Dermis blood vessel endothelial cell (primary cell): ENCODE measurements around the gene MIX23. TPM values are rescaled to one million over a fixed set of nuclear protein-coding genes. Genes with fewer than 3 reads are reported as not detected.
A peak's percentile ranks its signal among the peaks of the same experiment; 100 is the strongest.

Source experiments
- DNase-seq: peaks from one replicate; pipeline ENCODE4 v3.0.0; 2010
- total RNA-seq: library from RNA; depleted of rRNA; stranded (reverse); fragments of >200 nt; gene quantifications from 2 replicates; pipeline ENCODE4 v1.2.3, GENCODE V29; 2014

MIX23 gene
- total RNA-seq, 1 donor from 2014 or later, result 30.6 TPM

- peak; percentile 72 for DNase-seq
Observed at GRCh38 chr3:122392868-122393844, 10.1 kb upstream of the MIX23 start.

- DNase-seq, result no peak
Observed at GRCh38 chr3:122391681-122392446, 8.8 kb upstream of the MIX23 start.

GRCh38 chr3:122390665-122391064, 7.6 kb upstream of the MIX23 start:
- DNase-seq, result no peak

GRCh38 chr3:122389892-122390291, 6.9 kb upstream of the MIX23 start:
- no peak for DNase-seq

- DNase-seq, result no peak
Observed at GRCh38 chr3:122389197-122389596, 6.2 kb upstream of the MIX23 start.

- no peak for DNase-seq
Observed at GRCh38 chr3:122387709-122388108, 4.7 kb upstream of the MIX23 start.

- DNase-seq, result peak; percentile 96
Observed at GRCh38 chr3:122383771-122384697, 1.0 kb upstream of the MIX23 start, which contains the start of gene FAM162A. Gene FAM162A, plus strand, starts transcription at chr3:122384182. Its CDS starts 84 bp downstream, at chr3:122384266.

- no peak for DNase-seq
Observed at GRCh38 chr3:122377975-122378374, 5.1 kb downstream of the MIX23 start.

- DNase-seq, result no peak
Observed at GRCh38 chr3:122374034-122374433, 9.0 kb downstream of the MIX23 start.

GRCh38 chr3:122366379-122366749, 16.7 kb downstream of the MIX23 start:
- DNase-seq, result no peak

GRCh38 chr3:122365582-122366378, 17.3 kb downstream of the MIX23 start:
- peak; percentile 24 for DNase-seq

- DNase-seq, result no peak
Observed at GRCh38 chr3:122365073-122365472, 18.0 kb downstream of the MIX23 start.

GRCh38 chr3:122364490-122364889, 18.5 kb downstream of the MIX23 start:
- no peak for DNase-seq

GRCh38 chr3:122362026-122362425, 21.0 kb downstream of the MIX23 start:
- DNase-seq, result no peak

GRCh38 chr3:122358703-122359032, 24.4 kb downstream of the MIX23 start:
- DNase-seq, result no peak

GRCh38 chr3:122357828-122358702, 25.0 kb downstream of the MIX23 start:
- no peak for DNase-seq

GRCh38 chr3:122356402-122356801, 26.6 kb downstream of the MIX23 start:
- peak; percentile 33 for DNase-seq

GRCh38 chr3:122355612-122356011, 27.4 kb downstream of the MIX23 start:
- DNase-seq, result no peak

- DNase-seq, result no peak
Observed at GRCh38 chr3:122353893-122354401, 29.1 kb downstream of the MIX23 start.

GRCh38 chr3:122353215-122353614, 29.8 kb downstream of the MIX23 start:
- no peak for DNase-seq
